GM12878 (cell line): ENCODE measurements around the gene TBC1D24. TPM values are rescaled to one million over a fixed set of nuclear protein-coding genes. Genes with fewer than 3 reads are reported as not detected.

ENCODE experiments used
- ATAC-seq: fragments of 200-7000 bp; cut with Tn5 transposase; 3 replicates; pipeline ENCODE4 v1.9.1; 2020; ENCODE audit warnings: mild to moderate bottlenecking, moderate library complexity
- BruUV-seq: library from RNA; stranded (reverse); fragments of 400-500 nt; replicated peaks from 2 replicates; lab custom pipeline; 2021; lab: Mats Ljungman, UMichigan
- CTCF ChIA-PET: fragments of 300-600 bp; sonication (Branson Sonifier 250); formaldehyde crosslinking; extraction: SDS; loops from one replicate; lab custom pipeline; 2021; ENCODE audit warnings: inconsistent platforms; lab: Yijun Ruan, JAX
- POLR2A ChIA-PET: fragments of 350-600 bp; formaldehyde crosslinking; extraction: SDS; loops from one replicate; lab custom pipeline; 2021; ENCODE audit warnings: inconsistent platforms; lab: Charles Lee
- RAD21 ChIA-PET: fragments of 300-600 bp; sonication (Branson Sonifier 250); formaldehyde crosslinking; loops from one replicate; lab custom pipeline; 2023; ENCODE audit warnings: antibody characterized with exemption; ENCODE audit not compliant: unreplicated experiment; lab: Charles Lee
- SMC1A ChIA-PET: fragments of 300-600 bp; sonication (Branson Sonifier 250); formaldehyde crosslinking; loops from one replicate; lab custom pipeline; 2023; ENCODE audit not compliant: unreplicated experiment, uncharacterized antibody; lab: Charles Lee
- DNase-seq: peaks from one replicate; pipeline ENCODE4 v3.0.0-alpha.2; 2011; ENCODE audit warnings: low read depth, low spot score
- FAIRE-seq: peaks from 3 replicates; lab custom pipeline; 2011; peaks lifted over from hg19 to GRCh38; lab: Jason Lieb, UNC
- H2AFZ ChIP-seq: 2 replicates; pipeline ENCODE4 v1.6.0; 2011; ENCODE audit warnings: low read depth, low read length, control low read depth; ENCODE audit not compliant: control insufficient read depth
- H3K27ac ChIP-seq: 2 replicates; pipeline ENCODE4 v1.5.1; 2011; ENCODE audit warnings: control low read depth; ENCODE audit not compliant: control insufficient read depth, insufficient read depth
- H3K27me3 ChIP-seq, 2 experiments: replicated peaks in 1 of 2; 2 replicates each; pipeline versions ENCODE4 v1.6.0 to v1.6.1; 2011; ENCODE audit warnings: low read length in 1 of 2; ENCODE audit not compliant: control insufficient read depth in 2 of 2, insufficient read depth in 2 of 2
- H3K36me3 ChIP-seq, 2 experiments: 2 replicates each; pipeline ENCODE4 v1.5.1; 2011; ENCODE audit warnings: low read length in 1 of 2; ENCODE audit not compliant: control insufficient read depth in 2 of 2, insufficient read depth in 2 of 2
- H3K4me1 ChIP-seq: 2 replicates; pipeline ENCODE4 v1.6.1; 2011; ENCODE audit warnings: mild to moderate bottlenecking, low read length, moderate library complexity, mixed read lengths; ENCODE audit not compliant: control insufficient read depth, insufficient read depth
- H3K4me2 ChIP-seq: 2 replicates; pipeline ENCODE4 v1.6.0; 2011; ENCODE audit warnings: control low read depth; ENCODE audit not compliant: control insufficient read depth, insufficient read depth
- H3K4me3 ChIP-seq: fragments of 200-600 bp; sonication (generic); 2 replicates; pipeline ENCODE4 v1.5.1; 2016
- H3K79me2 ChIP-seq: 2 replicates; pipeline ENCODE4 v1.6.0; 2011; ENCODE audit warnings: low read length; ENCODE audit not compliant: control insufficient read depth, insufficient read depth
- H3K9ac ChIP-seq: 2 replicates; pipeline ENCODE4 v1.8.0; 2011; ENCODE audit warnings: low read length, control low read depth, mixed read lengths; ENCODE audit not compliant: control insufficient read depth, insufficient read depth
- H3K9me3 ChIP-seq: replicated peaks from 3 replicates; pipeline ENCODE4 v1.5.1; 2011; ENCODE audit warnings: mild to moderate bottlenecking, low read length; ENCODE audit not compliant: control insufficient read depth, insufficient read depth
- H4K20me1 ChIP-seq: 2 replicates; pipeline ENCODE4 v1.6.0; 2011; ENCODE audit not compliant: control insufficient read depth, insufficient read depth
- BCLAF1 ChIP-seq: fragments of 450-650 bp; IDR thresholded peaks from 2 replicates; pipeline ENCODE4 v1.6.1; 2017; ENCODE audit warnings: antibody characterized with exemption, mild to moderate bottlenecking, moderate library complexity
- BMI1 ChIP-seq: fragments of 450-650 bp; IDR thresholded peaks from 2 replicates; pipeline ENCODE4 v1.6.1; 2016; ENCODE audit warnings: mild to moderate bottlenecking, moderate library complexity, borderline replicate concordance
- EGR1 ChIP-seq, 2 experiments: IDR thresholded peaks; 1 replicate in 1 of 2; 2 replicates in 1 of 2; pipeline ENCODE4 v1.6.1; 2011 to 2012; ENCODE audit warnings: low read depth in 2 of 2, low read length in 2 of 2, borderline replicate concordance in 1 of 2, mild to moderate bottlenecking in 1 of 2, moderate library complexity in 1 of 2
- MAX ChIP-seq: IDR thresholded peaks from 2 replicates; pipeline ENCODE4 v1.6.1; 2012; ENCODE audit warnings: low read depth, low read length, improper control_type of control experiment
- MEF2B ChIP-seq: fragments of 450-650 bp; IDR thresholded peaks from 2 replicates; pipeline ENCODE4 v1.6.1; 2018; ENCODE audit warnings: mild to moderate bottlenecking, moderate library complexity; ENCODE audit not compliant: partially characterized antibody, poor library complexity, severe bottlenecking
- MTA2 ChIP-seq: fragments of 450-650 bp; IDR thresholded peaks from 2 replicates; pipeline ENCODE4 v1.6.1; 2016; ENCODE audit warnings: low read depth, mild to moderate bottlenecking, moderate library complexity
- MYC ChIP-seq: IDR thresholded peaks from 2 replicates; pipeline ENCODE4 v1.6.1; 2011; ENCODE audit warnings: mild to moderate bottlenecking, low read length, moderate library complexity, inconsistent platforms; ENCODE audit not compliant: insufficient read depth, insufficient replicate concordance, insufficient read length, severe bottlenecking
- RELB ChIP-seq: fragments of 450-650 bp; IDR thresholded peaks from 2 replicates; pipeline ENCODE4 v1.6.1; 2017; ENCODE audit warnings: low read depth, mild to moderate bottlenecking, moderate library complexity
- SIN3A ChIP-seq: IDR thresholded peaks from 2 replicates; pipeline ENCODE4 v1.6.1; 2012; ENCODE audit warnings: low read depth, low read length, improper control_type of control experiment
- TCF12 ChIP-seq: IDR thresholded peaks from 2 replicates; pipeline ENCODE4 v1.6.1; 2011; ENCODE audit warnings: low read depth, mild to moderate bottlenecking, low read length
- YY1 ChIP-seq: IDR thresholded peaks from 2 replicates; pipeline ENCODE4 v1.6.1; 2011; ENCODE audit warnings: low read depth, mild to moderate bottlenecking, low read length
- ZSCAN29 ChIP-seq: fragments of 450-650 bp; IDR thresholded peaks from 2 replicates; pipeline ENCODE4 v1.6.1; 2017; ENCODE audit warnings: mild to moderate bottlenecking, moderate library complexity
- WGBS: methylation state at CpG from one replicate; pipeline ENCODE4 v1.1.6; 2016; ENCODE audit warnings: low lambda C conversion rate; ENCODE audit not compliant: insufficient replicate concordance, insufficient coverage; ENCODE audit errors: missing lambda C conversion rate; 5-methylcytosine and 5-hydroxymethylcytosine counted together
- in situ Hi-C: fragments of 300-500 bp; cut with MboI; formaldehyde crosslinking; loops from 9 replicates; pipeline ENCODE4 v1.14.3; 2018; ENCODE audit warnings: mixed read lengths
- intact Hi-C: fragments of 100-400 bp; cut with micrococcal nuclease; formaldehyde crosslinking; loops from one replicate; pipeline ENCODE4 v1.14.2; 2022; ENCODE audit not compliant: unreplicated experiment
- polyA plus RNA-seq, 11 experiments: library from polyadenylated mRNA; depleted of rRNA in 4 of 11; unstranded in 6 of 11; stranded (reverse) in 5 of 11; fragments of >200 nt; fragmentation: Nextera tagmentation in 4 of 11; fragmentation: Illumina TruSeq in 1 of 11; extraction: Ambion mirVana in 4 of 11; extraction: Trizol in 1 of 11; gene quantifications; 1 replicate in 1 of 11; 2 replicates in 10 of 11; pipeline versions ENCODE4 v1.2.1 to v1.2.3, GENCODE V29; 2011 to 2016; ENCODE audit warnings: inconsistent platforms in 2 of 11, missing spikeins in 2 of 11, low read depth in 1 of 11
- total RNA-seq, 4 experiments: library from RNA; depleted of rRNA in 3 of 4; stranded (reverse); fragments of >200 nt in 3 of 4; fragmentation: Illumina TruSeq in 1 of 4; extraction: Trizol in 1 of 4; gene quantifications; 2 replicates each; pipeline versions ENCODE4 v1.2.1 to v1.2.3, GENCODE V29; 2013 to 2021

Gene TBC1D24
- total and polyA plus RNA-seq, 10 of the 15 experiments (the other 5 are each of a cell fraction or from before 2014, with no cell fraction given): 1.1 to 9.6 (median 4.5) TPM

- Histone ChIP-seq H3K79me2 (no peaks in the 10 kb centered on the region), H3K27ac (peak overlapping the region; percentile 66; the same call in 1 of the 2 replicates), H3K4me2 (peak overlapping the region; percentile 100), H3K36me3 (no peaks in the 10 kb centered on the region), H3K4me3 (peak overlapping the region; percentile 78), H3K27me3 (peaks cover 0 to 2% of the 10 kb centered on the region in 2 experiments; a peak in 1 of 4 replicates), H3K4me1 (peaks cover 14% of the 10 kb centered on the region), H2AFZ (peak overlapping the region; percentile 78), H3K9ac (peak overlapping the region; percentile 66), H4K20me1 (no peaks in the 10 kb centered on the region), H3K9me3 (no peaks in the 10 kb centered on the region)
- ChIA-PET POLR2A (interaction anchor here (0.6 to 1.1 kb wide), 6 partner anchors 12 to 117 kb away, joined by 3 to 13 read pairs (median 5); partner anchors contain the start of gene TEDC2), CTCF (interaction anchor here (0.8 to 1.6 kb wide), 6 partner anchors 12 to 179 kb away, joined by 3 to 8 read pairs (median 4); partner anchors contain the start of gene TEDC2), SMC1A (no interaction called here), RAD21 (interaction anchor here (1.6 to 1.8 kb wide), 3 partner anchors 12 to 45 kb away, joined by 5 to 8 read pairs (median 8); partner anchors contain the start of genes CCNF and TEDC2)
- FAIRE-seq: no peak
- no peak for DNase-seq
- peak; percentile 77 for ATAC-seq
- intact Hi-C loops (no loop called here), in situ Hi-C loops (no loop called here)
- BruUV-seq: no TSS peak
- 1% methylated on average over 94 of the region's 100 CpGs for WGBS
- TF ChIP-seq BCLAF1: no peak
- TF ChIP-seq TCF12: 0 out of 2 replicates have a peak, but pooled peaks have one; percentile 14
- TF ChIP-seq ZSCAN29: peak; percentile 98
- TF ChIP-seq BMI1: no peak
- TF ChIP-seq EGR1 (IDR thresholded peaks at IDR 0.05; ENCODE audit: borderline replicate concordance in 1 of 2, low read depth in 2 of 2, low read length in 2 of 2): peak in 1 of 2 experiments; percentile 20; a peak in 1 of 3 replicates
- TF ChIP-seq MEF2B: no peak
- TF ChIP-seq SIN3A: peak; percentile 6; the same call in 1 of the 2 replicates
- no peak for TF ChIP-seq MTA2
- TF ChIP-seq MAX: peak; percentile 67; the same call in 1 of the 2 replicates
- TF ChIP-seq MYC: peak; percentile 47
- no peak for TF ChIP-seq RELB
- TF ChIP-seq YY1: 0 out of 2 replicates have a peak, but pooled peaks have one; percentile 6
Measured at GRCh38 chr16:2473999-2474876, 689 bp upstream of the TBC1D24 start.
